22Rv1 (cell line): ENCODE measurements around the gene SWT1.

Source experiments
- H3K27ac ChIP-seq: fragments of 450-650 bp; 2 replicates; pipeline ENCODE4 v1.5.1; 2017
- CTCF ChIP-seq: fragments of 450-650 bp; IDR thresholded peaks from 2 replicates; pipeline ENCODE4 v1.5.1; 2017; ENCODE audit warnings: mild to moderate bottlenecking
- ZFX ChIP-seq: fragments of 450-650 bp; IDR thresholded peaks from 2 replicates; pipeline ENCODE4 v1.6.1; 2017; ENCODE audit warnings: antibody characterized with exemption, borderline replicate concordance

Gene SWT1

GRCh38 chr1:185309566-185309965, 152.6 kb downstream of the SWT1 start:
- no peak for TF ChIP-seq ZFX
- TF ChIP-seq CTCF = no peak
- H3K27ac ChIP-seq = no peak overlapping the region

GRCh38 chr1:185311589-185312225, 154.7 kb downstream of the SWT1 start:
- TF ChIP-seq CTCF = no peak
- H3K27ac ChIP-seq = no peak overlapping the region

DNA sequence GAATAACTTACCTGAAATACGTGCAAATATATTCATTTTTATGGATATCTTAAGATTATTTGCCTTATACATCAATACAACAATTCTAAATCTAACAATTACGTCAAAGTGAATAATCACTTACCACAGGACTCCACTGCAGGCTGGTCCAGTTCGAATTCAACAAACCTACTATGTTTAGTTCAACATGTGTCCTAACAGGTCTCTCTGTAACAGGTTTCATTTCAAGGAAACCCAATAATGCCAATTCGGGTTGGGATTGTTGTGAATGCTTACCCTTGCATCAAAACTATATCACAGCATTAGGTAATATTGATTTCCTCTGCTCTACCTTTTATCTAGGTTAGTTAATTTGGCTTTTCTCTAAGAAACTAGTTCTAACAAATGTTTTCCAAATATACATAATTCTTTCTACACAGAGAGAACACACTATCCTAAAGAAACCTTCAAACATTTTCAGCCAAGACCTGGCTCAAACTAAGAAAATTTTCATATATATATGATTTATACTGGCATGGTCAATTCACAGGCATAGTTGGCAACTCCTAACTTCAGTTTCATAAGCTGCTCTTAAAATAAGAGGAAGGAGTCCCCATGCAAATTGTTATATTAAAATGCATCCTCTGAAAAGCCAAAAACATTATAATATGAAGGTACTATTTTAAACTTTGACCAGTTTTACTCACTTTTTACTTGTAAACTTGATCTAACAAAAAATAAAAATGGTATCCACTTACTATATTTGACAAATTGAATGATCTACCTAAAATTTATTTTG, 155.6 kb downstream of the SWT1 start:
- TF ChIP-seq CTCF = no peak
- no peak for TF ChIP-seq ZFX
- no peak overlapping the region for H3K27ac ChIP-seq

DNA sequence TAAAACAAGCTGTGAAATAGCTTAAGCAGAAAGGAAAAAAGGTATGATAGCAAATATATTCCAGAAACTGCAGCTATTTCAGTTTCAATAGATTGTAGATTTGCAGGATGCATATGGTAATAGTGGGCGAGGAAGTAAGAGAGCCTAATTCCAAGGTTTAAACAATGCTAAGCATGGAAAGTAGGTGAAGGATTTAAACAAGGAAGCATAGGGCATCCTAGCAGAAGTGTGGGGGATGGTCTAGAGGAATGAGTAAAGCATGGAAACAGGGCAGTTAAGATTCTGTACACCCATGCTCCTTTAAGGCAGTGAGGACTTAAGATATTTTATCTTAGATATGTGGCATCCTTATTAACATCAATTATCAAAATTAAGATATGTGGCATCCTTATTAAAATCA, 157.4 kb downstream of the SWT1 start:
- H3K27ac ChIP-seq = no peak overlapping the region
- TF ChIP-seq CTCF (no peak), ZFX (no peak)

DNA sequence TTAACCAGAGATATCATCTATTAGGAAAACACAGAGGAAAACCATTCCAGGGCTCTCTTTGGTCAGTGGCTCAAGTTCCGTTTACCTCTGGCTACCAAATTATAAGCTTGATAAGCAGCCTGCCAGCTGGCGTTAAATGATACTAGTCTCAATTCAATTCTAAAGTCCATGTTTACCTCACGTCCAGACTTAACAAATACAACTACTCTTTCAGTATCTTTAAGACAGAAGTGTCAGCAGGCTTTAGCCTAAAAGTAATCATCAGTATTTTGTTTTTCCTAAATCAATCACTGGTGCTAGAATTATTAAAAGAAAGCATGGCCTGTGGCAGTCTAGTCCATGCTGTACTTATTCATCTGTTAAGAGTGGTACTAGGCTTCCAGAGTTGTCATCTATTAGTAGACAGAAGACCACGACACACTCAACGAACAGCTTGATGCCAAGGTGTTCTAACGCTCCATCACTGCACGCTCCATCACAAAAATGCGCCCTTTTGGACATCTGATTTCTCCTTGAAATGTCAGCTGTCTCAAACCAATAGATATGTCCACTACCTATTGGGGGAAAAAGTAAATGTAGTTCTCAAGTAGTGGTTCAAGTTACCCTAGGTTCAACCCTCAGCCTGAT, 158.6 kb downstream of the SWT1 start:
- peak overlapping the region; percentile 89 for H3K27ac ChIP-seq
- TF ChIP-seq ZFX = no peak
- TF ChIP-seq CTCF = no peak

GRCh38 chr1:185316163-185317033, 159.4 kb downstream of the SWT1 start:
- H3K27ac ChIP-seq = peak overlapping the region; percentile 89
- TF ChIP-seq ZFX (no peak), CTCF (peak; percentile 3; the same call in 1 of the 2 replicates)
